Prostate gland (tissue), 2 donors: ENCODE data around the gene DCC.

ENCODE experiments used
- CTCF ChIP-seq, 4 experiments: fragments of 200-600 bp in 2 of 4; fragments of 450-650 bp in 2 of 4; sonication (generic) in 2 of 4; IDR thresholded peaks; 1 replicate in 3 of 4; 2 replicates in 1 of 4; pipeline ENCODE4 v1.5.1; 2016 to 2019; ENCODE audit warnings: antibody characterized with exemption in 4 of 4, mild to moderate bottlenecking in 2 of 4, moderate library complexity in 2 of 4
- POLR2A ChIP-seq: fragments of 450-650 bp; IDR thresholded peaks from one replicate; pipeline ENCODE4 v1.6.1; 2016; ENCODE audit warnings: antibody characterized with exemption, mild to moderate bottlenecking
- POLR2AphosphoS5 ChIP-seq: sonication (generic); formaldehyde crosslinking; IDR thresholded peaks from one replicate; pipeline ENCODE4 v1.6.1; 2017; ENCODE audit warnings: antibody characterized with exemption

- TF ChIP-seq CTCF (IDR thresholded peaks at IDR 0.05) = no peak
- TF ChIP-seq POLR2AphosphoS5 = no peak
- TF ChIP-seq POLR2A = no peak
Observed at GRCh38 chr18:52995875-52996274, 655.9 kb downstream of the DCC start.
